HepG2 (cell line): ENCODE data around the gene ZACN.
"Not testable (repeated sequence)": the region's sequence is repeated elsewhere in the genome, so short reads cannot be mapped to it uniquely, and the experiment has no call there.

Experiments used
- ARHGAP35 ChIP-seq: sonication (generic); formaldehyde crosslinking; IDR thresholded peaks from 2 replicates; pipeline ENCODE4 v1.9.0; 2022; ENCODE audit warnings: mild to moderate bottlenecking, inconsistent platforms, moderate library complexity, missing genetic modification reagents, borderline replicate concordance
- CTCF ChIP-seq: sonication (generic); formaldehyde crosslinking; IDR thresholded peaks from 2 replicates; pipeline ENCODE4 v1.5.0; 2020; ENCODE audit warnings: mild to moderate bottlenecking, missing genetic modification reagents, moderate library complexity
- ZNF318 ChIP-seq: sonication (generic); formaldehyde crosslinking; IDR thresholded peaks from 2 replicates; pipeline ENCODE4 v1.4.0; 2020; ENCODE audit warnings: mild to moderate bottlenecking, missing genetic modification reagents
- ZNF780A ChIP-seq: sonication (generic); formaldehyde crosslinking; IDR thresholded peaks from 2 replicates; pipeline ENCODE4 v1.8.0; 2022; ENCODE audit warnings: mild to moderate bottlenecking, missing genetic modification reagents, moderate library complexity

GRCh38 chr17:76058264-76058663 is 20.7 kb upstream of the ZACN start:
- not testable (repeated sequence) for TF ChIP-seq CTCF (CRISPR knock-in tag); ARHGAP35 (CRISPR knock-in tag); ZNF780A; ZNF318 (CRISPR knock-in tag)
